GM19193 (cell line): ENCODE data around the gene RASAL3.

Experiments
- POLR2A ChIP-seq: IDR thresholded peaks from 4 replicates; pipeline ENCODE4 v1.6.1; 2011; ENCODE audit not compliant: insufficient read depth, insufficient read length; ENCODE audit errors: extremely low read depth

The RASAL3 gene

GRCh38 chr19:15464394-15465385 lies at the start of gene RASAL3:
RASAL3 (minus strand) TSS chr19:15464544; CDS start chr19:15464358, 186 bp downstream.
- peak; percentile 61 for TF ChIP-seq POLR2A

DNA sequence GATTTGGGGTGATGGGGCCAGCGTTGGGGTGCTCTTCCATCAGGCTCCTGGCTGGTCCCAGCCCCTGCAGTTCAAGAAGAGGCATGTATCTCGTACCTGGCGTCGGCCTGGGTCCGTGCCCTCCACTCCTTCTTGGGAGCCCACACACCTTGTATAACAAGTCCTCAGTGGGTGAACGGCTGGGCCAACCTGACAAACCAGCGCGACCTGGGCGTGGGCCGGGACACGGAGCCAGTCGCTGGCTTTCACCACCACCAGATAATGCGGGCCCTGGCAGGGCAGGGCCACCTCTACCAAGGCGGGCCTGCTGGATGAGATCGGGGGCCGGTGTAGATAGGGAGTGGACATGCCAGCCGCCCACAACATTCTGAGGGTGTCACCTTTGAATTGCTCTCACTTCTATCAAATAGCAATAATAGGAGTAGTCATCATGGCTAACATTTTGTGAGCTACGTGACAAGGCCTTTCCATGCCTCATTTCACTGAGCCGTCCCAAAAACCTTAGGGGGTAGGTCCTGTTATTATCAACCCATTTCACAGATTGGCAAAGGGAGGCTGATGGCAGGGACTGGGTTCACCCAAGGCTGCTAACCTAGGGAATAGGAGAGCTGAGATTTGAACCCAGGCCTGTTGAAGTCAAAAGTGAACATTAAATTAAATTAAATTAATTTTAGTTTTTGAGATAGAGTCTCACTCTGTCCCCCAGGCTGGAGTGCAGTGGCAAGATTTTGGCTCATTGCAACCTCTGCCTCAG lies 47.5 kb upstream of the RASAL3 start:
- TF ChIP-seq POLR2A, result no peak

- no peak for TF ChIP-seq POLR2A
Observed at GRCh38 chr19:15508035-15508710, 43.8 kb upstream of the RASAL3 start, which contains the start of gene CYP4F22. CYP4F22 (plus strand) TSS chr19:15508525; CDS start chr19:15525337, 16,812 bp downstream.

DNA sequence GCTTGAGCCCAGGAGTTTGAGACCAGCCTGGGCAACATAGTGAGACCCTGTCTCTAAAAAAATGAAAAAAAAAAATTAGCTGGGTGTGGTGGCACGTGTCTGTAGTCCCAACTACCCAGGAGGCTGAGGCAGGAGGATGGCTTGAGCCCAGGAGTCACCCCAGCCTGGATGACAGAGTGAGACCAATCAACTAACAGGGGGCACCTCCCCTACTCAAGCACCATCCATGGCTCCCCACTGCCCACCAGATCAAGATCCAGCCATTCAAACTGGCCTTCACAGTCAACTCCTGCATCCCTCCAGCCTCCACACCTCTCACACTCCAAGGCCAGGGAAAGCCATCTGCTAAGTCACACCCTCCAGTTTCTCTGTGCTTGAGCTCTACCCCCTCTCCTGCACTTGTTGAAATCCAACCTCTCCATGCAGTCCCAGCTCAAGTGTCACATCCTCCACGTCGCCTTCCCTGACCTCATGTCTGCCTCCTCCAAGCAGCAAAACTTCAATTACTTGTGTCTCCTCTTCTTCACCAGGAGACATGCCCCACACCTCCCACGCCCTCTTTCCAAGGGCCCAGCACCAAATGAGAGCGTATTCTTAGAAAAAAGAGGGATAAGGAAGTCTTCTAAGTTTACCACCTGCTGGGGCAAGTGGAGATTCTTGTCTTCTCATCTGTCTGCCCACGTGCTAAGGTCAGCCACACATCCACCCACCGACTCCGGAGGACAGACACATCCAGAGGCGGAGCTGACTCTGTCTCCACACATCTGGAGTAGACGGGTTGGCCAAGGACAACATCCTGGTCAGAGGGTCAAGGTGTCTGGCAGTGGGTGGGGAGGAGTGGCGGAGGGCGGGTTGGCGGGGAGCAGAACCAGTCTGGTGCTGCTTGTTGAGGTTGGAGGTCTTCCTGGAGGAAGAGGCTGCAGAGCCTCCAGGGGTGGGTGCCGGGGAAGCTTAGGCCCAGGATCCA lies 43.0 kb upstream of the RASAL3 start:
- TF ChIP-seq POLR2A, result no peak

GRCh38 chr19:15506074-15506571 lies 41.8 kb upstream of the RASAL3 start:
- TF ChIP-seq POLR2A, result no peak

- no peak for TF ChIP-seq POLR2A
Observed at GRCh38 chr19:15502264-15502663, 37.9 kb upstream of the RASAL3 start.

GRCh38 chr19:15501596-15501995 lies 37.3 kb upstream of the RASAL3 start:
- no peak for TF ChIP-seq POLR2A

GRCh38 chr19:15498910-15499309 lies 34.6 kb upstream of the RASAL3 start:
- TF ChIP-seq POLR2A, result no peak

DNA sequence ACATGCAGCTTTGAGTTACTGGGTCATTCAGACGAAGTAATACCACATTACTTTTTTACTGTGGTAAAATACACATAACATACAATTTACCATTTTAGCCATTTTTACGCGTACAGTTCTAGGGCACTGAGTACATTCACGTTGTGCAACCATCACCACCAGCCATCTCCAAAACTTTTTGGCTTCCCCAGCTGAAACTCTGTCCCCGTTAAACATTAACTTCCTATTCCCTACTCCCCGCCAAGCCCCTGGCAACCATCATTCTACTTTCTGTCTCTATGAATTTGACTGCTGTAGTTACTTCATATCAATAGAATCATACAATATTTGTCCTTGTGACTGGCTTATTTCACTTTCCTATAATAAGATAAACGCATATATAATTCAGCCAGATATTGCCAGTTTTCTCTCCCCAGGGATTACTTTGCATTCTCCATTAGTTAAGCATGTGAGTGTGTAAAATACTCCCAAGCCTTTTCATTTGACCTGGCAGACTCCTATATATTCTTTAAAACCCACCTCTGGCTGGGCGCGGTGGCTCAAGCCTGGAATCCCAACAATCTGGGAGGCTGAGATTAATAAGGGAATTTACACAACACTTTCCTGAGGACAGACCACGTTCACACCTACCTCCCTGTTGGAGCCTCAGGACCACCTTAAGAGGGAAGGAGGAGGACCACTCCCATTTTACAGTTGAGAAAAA lies 34.0 kb upstream of the RASAL3 start:
- TF ChIP-seq POLR2A, result no peak

GRCh38 chr19:15495151-15495550 lies 30.8 kb upstream of the RASAL3 start:
- no peak for TF ChIP-seq POLR2A

DNA sequence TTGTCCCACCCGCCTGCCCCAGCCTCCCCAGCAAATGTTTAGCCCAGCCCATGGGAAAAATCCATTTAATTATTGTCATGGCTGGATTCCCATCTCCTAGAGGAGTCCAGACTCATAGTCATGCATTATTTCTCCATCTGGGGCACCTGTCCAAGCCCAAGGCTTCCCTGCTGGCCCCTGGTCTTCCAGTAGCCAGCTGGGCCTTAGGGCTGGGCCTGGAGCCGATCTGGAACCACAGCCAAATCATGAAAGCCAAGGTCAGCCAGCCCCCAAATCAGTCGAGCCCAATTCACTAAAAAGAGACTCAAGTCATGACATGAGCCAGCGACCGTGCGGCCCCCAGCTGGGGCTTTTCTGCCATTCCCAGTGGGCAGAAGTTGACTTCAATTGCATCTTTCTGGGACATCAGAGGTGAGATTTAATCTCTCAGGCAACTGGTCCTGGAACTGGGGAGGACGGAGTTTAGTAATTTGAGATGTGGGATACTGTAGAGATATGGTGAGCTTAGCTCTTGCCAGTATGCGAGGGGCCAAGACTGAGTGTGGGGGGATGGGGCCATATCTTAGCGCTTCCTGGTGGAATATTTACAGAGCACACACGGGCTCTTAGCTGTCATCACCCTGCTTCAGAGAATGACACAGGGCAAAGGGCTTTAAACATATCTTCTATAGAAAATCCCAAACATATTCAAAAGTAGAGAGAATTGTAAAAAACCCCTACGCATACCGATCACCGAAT lies 24.3 kb upstream of the RASAL3 start:
- no peak for TF ChIP-seq POLR2A

GRCh38 chr19:15487038-15487437 lies 22.7 kb upstream of the RASAL3 start:
- no peak for TF ChIP-seq POLR2A
